Activated CD4-positive, CD25-positive, alpha-beta regulatory T cell treated with anti-CD3 and anti-CD28 coated beads, Interleukin-2, amount 50 U/mL, for 24 hours (primary cell): ENCODE measurements around the gene C10orf143.
A peak's percentile ranks its signal among the peaks of the same experiment; 100 is the strongest.
"Not testable (repeated sequence)": the region's sequence is repeated elsewhere in the genome, so short reads cannot be mapped to it uniquely, and the experiment has no call there.

ENCODE experiments used
- ATAC-seq, 2 donors: fragments of 150-1000 bp; cut with Tn5 transposase; one replicate each; pipeline ENCODE4 v1.10.0; 2021; ENCODE audit warnings: mild to moderate bottlenecking in 1 of 2, moderate library complexity in 1 of 2

C10orf143 gene

GRCh38 chr10:130110246-130111112 lies at the start of gene C10orf143:
TSS of gene C10orf143 (minus strand) at chr10:130110830. CDS start at chr10:130110772, 58 bp downstream.
- ATAC-seq: peak; percentile 82 to 84

DNA sequence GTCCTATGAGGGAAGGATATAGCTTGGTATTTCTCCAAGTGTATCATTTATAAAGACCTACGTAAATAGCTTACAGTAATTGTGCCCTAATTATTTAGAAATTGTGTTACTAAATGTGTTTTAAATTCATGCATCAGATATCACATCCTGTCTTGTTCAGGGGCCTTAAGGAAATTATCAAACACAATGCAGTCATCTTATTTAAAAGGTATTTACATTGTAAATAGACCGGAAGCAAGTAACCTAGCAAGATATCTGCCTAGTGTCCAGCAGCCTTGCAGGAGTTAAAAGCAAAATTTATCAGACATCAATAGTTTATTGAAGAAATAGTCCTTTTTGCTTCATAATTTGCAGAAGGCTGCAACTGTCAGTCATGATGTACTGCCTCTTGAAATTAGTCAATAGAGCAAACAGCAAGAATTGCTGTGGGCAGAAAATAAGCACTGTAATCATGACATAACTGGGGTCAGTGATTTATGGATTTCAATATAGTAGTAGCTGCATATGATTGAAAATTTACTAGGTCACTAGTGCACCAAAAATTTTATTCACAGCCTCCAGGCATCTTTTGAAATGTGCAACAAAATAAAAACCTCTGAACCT lies 48.7 kb upstream of the C10orf143 start:
- ATAC-seq: peak in 1 of 2 donors; percentile 17

GRCh38 chr10:130146042-130146441 lies 35.4 kb upstream of the C10orf143 start:
- no peak for ATAC-seq

GRCh38 chr10:130141878-130142277 lies 31.2 kb upstream of the C10orf143 start:
- peak; percentile 36 to 55 for ATAC-seq

- ATAC-seq: peak in 1 of 2 donors; percentile 9
Measured at GRCh38 chr10:130141460-130141859, 30.8 kb upstream of the C10orf143 start.

DNA sequence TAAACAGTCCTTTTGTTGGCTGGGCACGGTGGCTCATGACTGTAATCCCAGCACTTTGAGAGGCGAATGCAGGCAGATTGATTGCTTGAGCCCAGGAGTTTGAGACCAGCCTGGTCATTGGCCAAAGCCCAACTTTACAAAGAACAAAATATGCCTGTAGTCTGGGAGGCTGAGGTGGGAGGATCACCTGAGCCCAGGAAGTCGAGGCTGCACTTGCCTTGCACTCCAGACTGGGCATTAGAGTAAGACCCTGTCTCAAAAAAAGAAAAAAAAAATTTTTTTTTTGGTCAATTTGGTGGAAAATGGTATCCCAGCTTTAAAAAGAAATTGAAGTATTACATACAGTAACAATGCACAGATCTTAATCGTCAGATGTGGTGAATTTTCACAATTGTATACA lies 30.4 kb upstream of the C10orf143 start:
- ATAC-seq: no peak

DNA sequence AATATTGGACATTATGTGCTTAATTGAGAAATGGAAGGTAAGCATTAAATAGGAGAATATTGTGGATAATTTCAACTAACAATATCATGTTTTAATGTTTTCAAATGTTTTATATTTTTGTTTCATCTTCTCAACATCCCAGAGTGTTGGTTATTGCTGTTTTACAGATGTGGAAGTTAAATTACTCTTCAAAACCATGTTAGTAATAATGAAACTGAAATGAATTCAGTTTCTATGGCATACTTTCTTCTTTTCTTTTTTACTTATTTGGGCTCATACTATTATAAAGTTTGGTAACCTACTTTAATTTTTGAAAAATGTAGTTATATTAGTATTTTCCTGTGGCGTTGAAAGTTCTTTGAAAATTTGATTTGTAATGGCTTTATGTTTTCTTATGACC lies 29.8 kb upstream of the C10orf143 start:
- no peak for ATAC-seq

- peak; percentile 51 to 57 for ATAC-seq
Measured at GRCh38 chr10:130138479-130138866, 27.8 kb upstream of the C10orf143 start.

DNA sequence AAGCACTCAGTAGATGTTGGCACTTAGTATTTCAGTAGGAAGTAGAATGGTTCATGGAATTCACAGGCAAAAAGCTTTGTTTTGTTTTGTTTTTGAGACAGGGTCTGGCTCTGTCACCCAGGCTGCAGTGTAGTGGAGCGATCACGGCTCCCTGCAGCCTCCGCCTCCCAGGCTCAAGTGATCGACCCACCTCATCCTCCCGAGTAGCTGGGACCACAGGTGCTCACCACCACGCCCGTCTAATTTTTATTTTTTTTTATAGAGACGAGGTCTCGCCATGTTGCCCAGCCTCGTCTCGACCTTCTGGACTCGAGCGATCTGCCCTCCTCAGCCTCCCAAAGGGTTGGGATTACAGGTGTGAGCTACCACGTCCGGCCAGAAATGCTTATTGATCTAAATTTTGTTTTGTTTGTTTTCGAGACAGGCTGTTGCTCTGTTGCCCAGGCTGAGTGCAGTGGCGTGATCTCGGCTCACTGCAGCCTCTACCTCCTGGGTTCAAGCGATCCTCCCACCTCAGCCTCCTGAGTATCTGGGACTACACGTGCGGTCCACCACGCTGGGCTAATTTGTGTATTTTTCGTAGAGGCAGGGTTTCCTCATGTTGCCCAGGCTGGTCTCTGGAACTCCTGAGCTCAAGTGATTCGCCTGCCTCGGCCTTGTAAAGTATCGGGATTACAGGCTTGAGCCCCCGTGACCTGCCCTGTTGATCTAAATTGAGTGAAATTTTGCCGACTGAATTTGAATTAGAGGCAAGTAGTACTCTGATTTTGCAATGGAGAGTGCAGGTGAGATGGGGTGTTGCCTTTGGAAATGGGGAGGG lies 27.2 kb upstream of the C10orf143 start:
- no peak for ATAC-seq

GRCh38 chr10:130137090-130137448 lies 26.4 kb upstream of the C10orf143 start:
- ATAC-seq: no peak

DNA sequence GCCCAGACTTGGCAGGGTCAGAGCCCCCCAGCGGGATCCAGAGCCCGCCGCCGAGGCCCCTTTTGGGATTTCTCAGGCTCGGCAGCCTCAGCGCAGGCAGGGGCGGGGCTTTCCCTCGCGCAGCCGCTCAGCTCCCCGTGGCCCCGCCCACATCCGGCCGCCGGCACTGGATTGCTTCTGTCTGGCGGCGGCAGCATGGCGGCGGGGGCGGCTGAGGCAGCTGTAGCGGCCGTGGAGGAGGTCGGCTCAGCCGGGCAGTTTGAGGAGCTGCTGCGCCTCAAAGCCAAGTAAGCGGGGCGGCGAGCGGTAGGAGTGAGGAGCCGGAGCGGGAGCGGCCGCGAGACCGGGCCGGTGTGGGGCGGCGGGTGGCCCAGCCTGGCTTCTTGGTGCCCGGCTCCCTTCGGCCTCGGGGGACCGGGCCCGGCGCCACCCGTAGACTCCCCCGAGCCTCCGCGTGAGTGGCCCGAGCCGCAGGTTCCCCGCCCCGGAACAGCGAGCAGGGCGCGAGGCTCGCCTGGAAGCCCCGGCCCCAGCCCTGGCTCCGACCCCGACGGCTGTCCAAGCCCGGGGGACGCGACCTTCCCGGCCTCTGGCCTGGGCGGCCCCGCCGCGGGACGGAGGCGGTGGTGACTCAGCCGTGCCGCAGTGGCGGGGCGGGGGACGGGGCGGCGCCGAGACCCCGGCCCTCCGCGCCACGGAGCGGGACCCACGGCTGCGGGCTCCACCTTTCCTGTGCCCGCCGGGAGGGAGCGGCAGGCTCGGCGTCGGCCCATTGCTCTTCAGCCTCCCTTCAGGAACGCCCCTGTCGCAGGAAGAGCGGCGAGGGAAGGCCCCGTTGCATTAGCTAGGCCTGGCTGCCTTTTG lies 25.8 kb upstream of the C10orf143 start, which contains the start of gene GLRX3:
Gene GLRX3 (plus strand): TSS at position 166 of the 864 bp plus-strand sequence. CDS start 30 bp downstream, at position 196.
- peak; percentile 81 to 83 for ATAC-seq

DNA sequence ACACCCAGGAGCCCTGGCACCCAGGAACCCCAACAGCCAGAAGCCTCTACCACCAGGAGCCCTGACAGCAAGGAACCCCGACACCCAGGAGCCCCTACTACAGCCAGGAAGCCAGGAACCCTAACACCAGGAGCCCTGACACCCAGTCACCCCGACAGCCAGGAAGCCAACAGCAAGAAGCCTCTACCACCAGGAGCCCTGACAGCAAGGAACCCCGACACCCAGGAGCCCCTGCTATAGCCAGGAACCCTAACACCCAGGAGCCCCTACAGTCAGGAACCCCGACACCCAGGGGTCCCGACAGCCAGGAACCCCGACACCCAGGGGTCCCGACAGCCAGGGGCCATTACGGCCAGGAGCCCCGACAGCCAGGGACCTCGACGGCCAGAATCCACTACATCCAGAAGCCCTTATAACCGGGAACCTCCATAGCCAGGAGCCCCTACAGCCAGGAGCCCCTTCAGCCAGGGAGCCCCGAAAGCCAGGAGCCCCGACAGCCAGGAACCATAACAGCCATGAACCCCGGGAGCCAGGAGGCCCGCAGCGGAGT lies 25.1 kb upstream of the C10orf143 start:
- ATAC-seq: no peak

DNA sequence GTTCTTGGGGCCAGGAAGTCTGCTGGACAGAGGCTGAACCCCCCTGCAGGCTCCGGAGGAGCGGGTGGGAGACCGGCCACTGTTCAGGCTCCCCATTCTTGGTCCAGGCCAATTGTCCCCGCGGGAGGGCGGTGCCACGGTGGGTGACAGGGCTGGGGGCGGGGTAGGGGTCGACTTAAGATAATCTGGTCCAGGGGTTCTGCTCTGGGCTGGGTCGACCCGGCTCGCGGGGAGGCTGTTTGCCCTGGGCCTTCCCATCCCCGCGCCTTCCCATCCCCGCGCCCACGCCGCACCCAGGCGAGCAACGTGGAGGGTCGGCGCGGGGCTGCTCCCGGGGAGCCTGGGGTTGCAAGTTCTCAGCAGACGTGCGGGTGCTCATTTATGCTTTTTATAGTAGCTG lies 18.3 kb upstream of the C10orf143 start:
- ATAC-seq: no peak

GRCh38 chr10:130128062-130128781 lies 17.6 kb upstream of the C10orf143 start:
- no peak for ATAC-seq

DNA sequence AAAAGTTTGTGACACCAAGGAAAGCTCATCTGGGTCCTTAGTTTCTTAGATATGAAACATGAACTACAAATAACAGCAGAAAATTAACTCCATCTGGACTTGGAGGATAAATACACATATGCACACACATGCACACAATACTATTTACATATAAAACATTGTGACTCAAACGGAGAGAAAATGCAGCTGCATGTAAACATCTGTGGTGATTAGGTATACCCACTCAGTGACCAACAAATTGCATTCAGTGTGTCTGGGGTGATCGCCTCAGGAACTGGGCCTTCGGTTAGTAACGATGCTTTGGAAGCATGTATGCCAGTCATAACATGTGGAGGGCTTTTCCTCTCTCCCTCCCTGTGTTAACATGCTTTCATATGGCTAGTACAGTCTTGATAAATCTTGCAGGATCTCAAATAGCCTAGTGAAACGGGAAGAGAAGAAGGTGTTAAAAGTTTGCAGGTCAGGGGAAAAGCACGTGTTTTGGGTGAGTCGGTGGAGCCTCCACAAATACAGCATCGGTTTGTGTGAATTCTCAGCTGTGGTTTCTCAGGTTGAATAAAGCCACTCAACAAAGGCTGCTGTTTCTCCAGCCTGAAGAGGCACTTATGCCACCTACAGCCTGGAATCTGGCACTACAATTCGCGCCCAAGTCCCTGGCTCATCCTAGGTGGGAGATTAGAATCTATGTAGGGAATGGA lies 16.9 kb upstream of the C10orf143 start:
- ATAC-seq: peak; percentile 86 to 87

DNA sequence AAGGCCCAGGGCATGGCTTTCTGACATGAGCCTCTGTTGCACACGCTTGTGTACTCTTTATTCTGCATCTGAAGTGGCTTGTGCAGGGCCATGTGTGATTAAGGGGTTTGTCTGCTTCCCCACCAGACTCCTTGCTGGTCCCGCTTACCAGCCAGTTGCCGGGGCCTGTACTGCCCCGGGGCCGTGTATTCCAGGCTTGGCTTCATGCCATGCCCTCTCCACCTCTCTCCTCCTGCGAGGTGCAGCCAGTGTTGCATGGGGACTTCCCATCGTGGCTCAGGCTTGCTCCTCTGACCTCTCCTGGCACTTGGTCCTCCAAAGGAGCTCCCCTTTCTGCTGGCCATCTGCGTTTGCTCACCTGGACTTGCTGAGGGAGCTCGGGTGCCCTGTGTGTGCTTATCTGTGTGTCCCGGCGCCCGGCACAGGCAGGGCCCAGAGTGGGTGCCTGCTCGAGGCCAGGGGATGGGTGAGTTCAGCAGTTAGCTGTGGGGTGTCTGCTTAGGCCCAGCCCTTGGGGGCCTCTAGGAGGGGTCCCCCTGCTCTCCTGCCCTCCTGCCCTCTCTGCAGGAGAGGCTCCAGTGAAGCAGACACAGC lies 11.0 kb upstream of the C10orf143 start:
- ATAC-seq: no peak

DNA sequence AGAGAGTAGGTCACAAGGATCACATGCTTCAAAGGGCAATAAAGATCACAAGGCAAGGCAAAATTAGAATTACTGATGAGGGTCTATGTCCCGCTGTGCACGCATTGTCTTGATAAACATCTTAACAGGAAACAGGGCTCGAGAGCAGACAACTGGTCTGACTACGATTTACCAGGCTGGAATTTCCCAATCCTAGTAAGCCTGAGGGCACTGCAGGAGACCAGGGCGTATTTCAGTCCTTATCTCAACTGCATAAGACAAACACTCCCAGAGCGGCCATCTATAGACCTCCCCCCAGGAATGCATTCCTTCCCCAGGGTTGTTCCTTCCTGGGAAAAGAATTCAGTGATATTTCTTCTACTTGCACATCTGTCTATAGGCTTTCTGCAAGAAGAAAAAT lies 6.9 kb upstream of the C10orf143 start:
- ATAC-seq: not testable (repeated sequence)

DNA sequence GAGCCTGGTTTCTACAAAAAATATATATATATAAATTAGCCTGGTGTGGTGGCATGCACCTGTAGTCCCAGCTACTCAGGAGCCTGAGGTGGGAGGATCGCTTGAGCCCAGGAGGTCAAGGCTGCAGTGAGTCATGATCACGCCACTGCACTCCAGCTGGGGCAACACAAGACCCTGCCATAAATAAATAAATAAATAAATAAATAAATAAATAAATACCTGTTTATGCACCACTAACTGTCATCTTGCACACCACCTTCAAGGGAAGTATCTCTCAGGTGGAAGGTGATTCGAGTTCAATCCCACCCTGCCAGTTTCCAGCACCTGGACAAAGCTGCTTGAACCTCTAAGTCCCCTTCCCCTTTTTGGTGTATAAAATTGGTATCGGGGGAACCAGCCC lies 6.3 kb upstream of the C10orf143 start:
- not testable (repeated sequence) for ATAC-seq

DNA sequence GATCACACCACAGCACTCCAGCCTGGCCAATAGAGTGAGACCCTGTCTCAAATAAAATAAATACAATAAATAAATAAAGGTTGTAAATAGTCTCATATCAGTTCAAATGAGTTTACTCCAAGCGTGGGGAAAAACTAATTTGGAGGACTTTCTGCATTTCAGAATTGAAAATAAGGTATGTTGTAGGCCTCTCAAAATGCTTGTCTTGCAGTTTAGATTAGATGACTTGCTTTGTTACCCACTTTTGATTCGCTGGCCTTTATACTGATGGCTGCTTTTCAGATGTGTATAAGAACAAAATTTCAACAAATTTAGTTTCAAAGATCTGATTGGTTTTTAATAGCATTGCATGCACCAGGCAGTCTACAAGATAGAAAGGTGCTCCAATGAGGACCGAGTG lies 2.2 kb upstream of the C10orf143 start:
- ATAC-seq: no peak

GRCh38 chr10:130111852-130112180 lies 1.2 kb upstream of the C10orf143 start:
- ATAC-seq: no peak
